Measurements from ENCODE around the gene PLEKHH1.

DNA sequence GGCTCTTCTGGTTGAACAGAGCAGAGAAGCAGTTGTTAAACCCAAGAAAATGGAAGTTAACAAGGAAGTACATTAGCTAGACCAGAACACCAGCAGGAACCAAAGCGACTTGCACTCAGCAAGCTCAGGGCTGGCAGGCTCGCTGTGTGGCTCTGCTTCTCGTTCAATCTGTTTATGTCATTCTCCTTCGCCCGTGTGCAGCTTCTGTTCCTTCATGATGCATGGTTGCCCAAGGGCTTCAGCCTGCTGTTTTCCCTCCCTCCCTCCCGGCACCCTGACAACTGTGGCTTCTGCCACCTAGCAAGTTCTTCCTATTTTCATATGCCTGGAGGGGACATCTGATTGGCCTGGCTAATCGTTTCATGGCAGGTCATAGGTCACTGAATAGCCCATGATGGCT lies 41.7 kb downstream of the PLEKHH1 start:
- TF ChIP-seq POLR2A (IDR thresholded peaks at IDR 0.05), result no peak
- TF ChIP-seq, protein P1, sequence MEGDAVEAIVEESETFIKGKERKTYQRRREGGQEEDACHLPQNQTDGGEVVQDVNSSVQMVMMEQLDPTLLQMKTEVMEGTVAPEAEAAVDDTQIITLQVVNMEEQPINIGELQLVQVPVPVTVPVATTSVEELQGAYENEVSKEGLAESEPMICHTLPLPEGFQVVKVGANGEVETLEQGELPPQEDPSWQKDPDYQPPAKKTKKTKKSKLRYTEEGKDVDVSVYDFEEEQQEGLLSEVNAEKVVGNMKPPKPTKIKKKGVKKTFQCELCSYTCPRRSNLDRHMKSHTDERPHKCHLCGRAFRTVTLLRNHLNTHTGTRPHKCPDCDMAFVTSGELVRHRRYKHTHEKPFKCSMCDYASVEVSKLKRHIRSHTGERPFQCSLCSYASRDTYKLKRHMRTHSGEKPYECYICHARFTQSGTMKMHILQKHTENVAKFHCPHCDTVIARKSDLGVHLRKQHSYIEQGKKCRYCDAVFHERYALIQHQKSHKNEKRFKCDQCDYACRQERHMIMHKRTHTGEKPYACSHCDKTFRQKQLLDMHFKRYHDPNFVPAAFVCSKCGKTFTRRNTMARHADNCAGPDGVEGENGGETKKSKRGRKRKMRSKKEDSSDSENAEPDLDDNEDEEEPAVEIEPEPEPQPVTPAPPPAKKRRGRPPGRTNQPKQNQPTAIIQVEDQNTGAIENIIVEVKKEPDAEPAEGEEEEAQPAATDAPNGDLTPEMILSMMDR (IDR thresholded peaks at IDR 0.05 in 4 of 5, conservative IDR thresholded peaks at IDR 0.05 in 1 of 5), result no peak
